NCI-H1417 (cell line): ENCODE data around the gene ATP6V1E1.

Source experiments
- DNase-seq, 3 experiments: peaks; one replicate each; lab custom pipeline; 2025; lab: John Stamatoyannopoulos, UW

ATP6V1E1 gene

DNA sequence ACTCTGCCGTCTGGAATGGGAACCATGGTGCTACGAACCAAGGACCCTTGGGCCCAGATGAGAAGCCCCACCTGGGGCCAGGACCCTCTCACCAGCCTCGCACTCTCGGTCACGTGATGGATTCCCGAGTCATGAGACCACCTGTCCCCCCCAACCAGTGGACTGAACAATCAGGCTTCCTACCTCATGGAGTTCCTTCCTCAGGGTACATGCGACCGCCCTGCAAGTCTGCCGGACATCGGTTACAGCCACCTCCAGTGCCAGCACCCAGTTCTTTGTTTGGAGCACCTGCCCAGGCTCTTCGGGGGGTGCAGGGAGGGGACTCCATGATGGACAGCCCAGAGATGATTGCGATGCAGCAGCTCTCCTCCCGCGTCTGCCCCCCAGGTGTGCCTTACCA lies 86.1 kb downstream of the ATP6V1E1 start:
- no peak for DNase-seq
